T-helper 17 cell (primary cell): ENCODE measurements around the gene TAS2R40. TPM values are rescaled to one million over a fixed set of nuclear protein-coding genes. Genes with fewer than 3 reads are reported as not detected.
A peak's percentile ranks its signal among the peaks of the same experiment; 100 is the strongest.

Experiments
- ATAC-seq: fragments of 150-1000 bp; cut with Tn5 transposase; 2 replicates; pipeline ENCODE4 v1.10.0; 2021; ENCODE audit warnings: mild to moderate bottlenecking, moderate library complexity
- DNase-seq, 3 donors: peaks; one replicate each; pipeline versions ENCODE4 v3.0.0 to v3.0.0-alpha.2; 2020 to 2021
- H3K9me3 ChIP-seq: one replicate; pipeline ENCODE4 v1.7.0; 2013; ENCODE audit warnings: low read length, mild to moderate bottlenecking; ENCODE audit not compliant: control insufficient read depth, poor library complexity, severe bottlenecking
- H3K27ac Mint-ChIP-seq: one replicate; pipeline ENCODE4 v1.8.0; 2022; ENCODE audit warnings: mild to moderate bottlenecking, moderate library complexity, mixed read lengths
- H3K27me3 Mint-ChIP-seq: one replicate; pipeline ENCODE4 v1.8.0; 2022; ENCODE audit warnings: mixed read lengths
- H3K36me3 Mint-ChIP-seq: one replicate; pipeline ENCODE4 v1.8.0; 2022; ENCODE audit warnings: low read depth, mixed read lengths
- H3K4me1 Mint-ChIP-seq: one replicate; pipeline ENCODE4 v1.8.0; 2022; ENCODE audit warnings: mild to moderate bottlenecking, mixed read lengths
- H3K4me3 Mint-ChIP-seq: one replicate; pipeline ENCODE4 v1.8.0; 2022; ENCODE audit warnings: mild to moderate bottlenecking, moderate library complexity, mixed read lengths
- total RNA-seq, 4 donors: library from RNA in 2 of 4; stranded (reverse) in 2 of 4; gene quantifications; one replicate each; pipeline ENCODE4 v1.2.3 and lab custom pipeline; 2022 to 2026

Gene TAS2R40
- total RNA-seq, 2 donors from 2014 or later, result not detected

GRCh38 chr7:143230602-143231457, 9.0 kb downstream of the TAS2R40 start:
- H3K27me3 Mint-ChIP-seq, result peaks cover 13% of the 10 kb centered on the region
- H3K4me1 Mint-ChIP-seq, result peaks cover 3% of the 10 kb centered on the region
- DNase-seq (no peak), ATAC-seq (no peak)
- H3K36me3 Mint-ChIP-seq, result peaks cover 2% of the 10 kb centered on the region
- peaks cover 2% of the 10 kb centered on the region for H3K9me3 ChIP-seq
- no peak overlapping the region for H3K4me3 Mint-ChIP-seq
- no peak overlapping the region for H3K27ac Mint-ChIP-seq

DNA sequence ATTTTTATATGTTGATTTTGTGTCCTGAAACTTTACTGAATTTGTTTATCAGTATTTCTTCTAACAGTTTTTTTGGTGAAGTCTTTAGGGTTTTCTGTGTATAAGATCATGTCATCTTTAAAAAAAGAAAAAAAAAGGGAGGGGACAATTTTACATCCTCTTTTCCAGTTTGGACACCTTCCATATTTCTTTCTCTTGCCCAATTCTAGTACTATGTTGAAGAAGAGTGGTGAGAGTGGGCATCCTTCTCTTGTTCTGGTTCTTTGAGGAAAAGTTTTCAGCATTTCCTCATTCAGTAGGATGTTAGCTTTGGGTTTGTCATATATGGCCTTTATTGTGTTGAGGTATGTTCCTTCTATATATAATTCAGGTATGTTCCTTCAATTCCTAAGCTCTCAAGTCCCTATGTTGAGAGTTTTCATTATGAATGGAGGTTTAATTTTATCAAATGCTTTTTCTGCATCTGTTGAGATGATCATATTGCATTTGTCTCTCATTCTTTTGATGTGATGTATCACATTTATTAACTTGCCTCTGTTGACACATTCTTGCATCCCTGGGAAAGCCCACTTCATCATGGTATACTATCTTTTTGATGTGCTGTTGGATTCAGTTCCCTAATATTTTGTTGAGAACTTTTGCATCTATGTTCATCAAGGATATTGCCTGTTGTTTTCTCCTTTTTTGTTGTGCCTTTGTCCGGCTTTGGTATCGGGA, 12.1 kb downstream of the TAS2R40 start:
- no peak for DNase-seq
- peaks cover 10% of the 10 kb centered on the region for H3K9me3 ChIP-seq
- Mint-ChIP-seq H3K27ac (no peak overlapping the region), H3K36me3 (peaks cover 1% of the 10 kb centered on the region), H3K4me1 (no peaks in the 10 kb centered on the region), H3K4me3 (no peak overlapping the region), H3K27me3 (no peaks in the 10 kb centered on the region)
- ATAC-seq, result no peak

DNA sequence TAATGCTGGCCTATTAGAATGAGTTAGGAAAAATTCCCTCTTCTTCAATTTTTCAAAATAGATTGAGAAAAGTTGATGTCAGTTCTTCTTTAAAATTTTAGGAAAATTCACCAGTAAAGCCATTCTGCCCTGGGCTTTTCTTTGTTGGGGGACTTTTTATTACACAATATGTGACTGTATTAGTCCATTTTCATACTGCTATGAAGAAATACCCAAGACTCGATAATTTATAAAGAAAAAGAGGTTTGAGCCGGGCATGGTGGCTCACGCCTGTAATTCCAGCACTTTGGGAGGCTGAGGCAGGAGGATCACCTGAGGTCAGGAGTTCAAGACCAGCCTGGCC, 12.7 kb downstream of the TAS2R40 start:
- no peak for ATAC-seq
- no peak overlapping the region for H3K27ac Mint-ChIP-seq

GRCh38 chr7:143235561-143235960, 13.7 kb downstream of the TAS2R40 start:
- no peaks in the 10 kb centered on the region for H3K27me3 Mint-ChIP-seq
- no peak for DNase-seq
- peaks cover 2% of the 10 kb centered on the region for H3K36me3 Mint-ChIP-seq

More for the DNA sequence above, 12.7 kb downstream of the TAS2R40 start:
- peaks cover 10% of the 10 kb centered on the region for H3K9me3 ChIP-seq
- no peak for DNase-seq
- Mint-ChIP-seq H3K27me3 (no peaks in the 10 kb centered on the region), H3K4me3 (no peak overlapping the region), H3K4me1 (no peaks in the 10 kb centered on the region), H3K36me3 (peaks cover 2% of the 10 kb centered on the region)

GRCh38 chr7:143236408-143236990, 14.7 kb downstream of the TAS2R40 start:
- no peaks in the 10 kb centered on the region for H3K27me3 Mint-ChIP-seq
- H3K4me3 Mint-ChIP-seq, result no peak overlapping the region
- peaks cover 2% of the 10 kb centered on the region for H3K36me3 Mint-ChIP-seq
- ATAC-seq, result no peak
- no peaks in the 10 kb centered on the region for H3K4me1 Mint-ChIP-seq
- no peak overlapping the region for H3K27ac Mint-ChIP-seq
- DNase-seq, result no peak
- H3K9me3 ChIP-seq, result peaks cover 10% of the 10 kb centered on the region

More at GRCh38 chr7:143235561-143235960, 13.7 kb downstream of the TAS2R40 start:
- Mint-ChIP-seq H3K4me3 (no peak overlapping the region), H3K4me1 (no peaks in the 10 kb centered on the region), H3K27ac (no peak overlapping the region)
- ATAC-seq, result no peak
- H3K9me3 ChIP-seq, result peaks cover 10% of the 10 kb centered on the region

GRCh38 chr7:143237366-143237765, 15.5 kb downstream of the TAS2R40 start:
- H3K27ac Mint-ChIP-seq, result no peak overlapping the region
- H3K4me3 Mint-ChIP-seq, result no peak overlapping the region
- DNase-seq (no peak), ATAC-seq (no peak)
- peaks cover 3% of the 10 kb centered on the region for H3K4me1 Mint-ChIP-seq
- peaks cover 4% of the 10 kb centered on the region for H3K36me3 Mint-ChIP-seq
- no peaks in the 10 kb centered on the region for H3K27me3 Mint-ChIP-seq
- H3K9me3 ChIP-seq, result peaks cover 10% of the 10 kb centered on the region

- H3K9me3 ChIP-seq, result peaks cover 10% of the 10 kb centered on the region
- Mint-ChIP-seq H3K4me3 (no peak overlapping the region), H3K36me3 (peaks cover 4% of the 10 kb centered on the region), H3K27me3 (no peaks in the 10 kb centered on the region), H3K4me1 (peaks cover 5% of the 10 kb centered on the region), H3K27ac (no peak overlapping the region)
- no peak for ATAC-seq
- no peak for DNase-seq
Measured at GRCh38 chr7:143238289-143238980, 16.6 kb downstream of the TAS2R40 start.

GRCh38 chr7:143239813-143240212, 18.0 kb downstream of the TAS2R40 start:
- ATAC-seq (no peak), DNase-seq (no peak)
- no peak overlapping the region for H3K4me3 Mint-ChIP-seq
- peaks cover 4% of the 10 kb centered on the region for H3K36me3 Mint-ChIP-seq
- H3K27ac Mint-ChIP-seq, result no peak overlapping the region
- H3K4me1 Mint-ChIP-seq, result peaks cover 17% of the 10 kb centered on the region
- no peaks in the 10 kb centered on the region for H3K27me3 Mint-ChIP-seq
- H3K9me3 ChIP-seq, result peaks cover 10% of the 10 kb centered on the region

DNA sequence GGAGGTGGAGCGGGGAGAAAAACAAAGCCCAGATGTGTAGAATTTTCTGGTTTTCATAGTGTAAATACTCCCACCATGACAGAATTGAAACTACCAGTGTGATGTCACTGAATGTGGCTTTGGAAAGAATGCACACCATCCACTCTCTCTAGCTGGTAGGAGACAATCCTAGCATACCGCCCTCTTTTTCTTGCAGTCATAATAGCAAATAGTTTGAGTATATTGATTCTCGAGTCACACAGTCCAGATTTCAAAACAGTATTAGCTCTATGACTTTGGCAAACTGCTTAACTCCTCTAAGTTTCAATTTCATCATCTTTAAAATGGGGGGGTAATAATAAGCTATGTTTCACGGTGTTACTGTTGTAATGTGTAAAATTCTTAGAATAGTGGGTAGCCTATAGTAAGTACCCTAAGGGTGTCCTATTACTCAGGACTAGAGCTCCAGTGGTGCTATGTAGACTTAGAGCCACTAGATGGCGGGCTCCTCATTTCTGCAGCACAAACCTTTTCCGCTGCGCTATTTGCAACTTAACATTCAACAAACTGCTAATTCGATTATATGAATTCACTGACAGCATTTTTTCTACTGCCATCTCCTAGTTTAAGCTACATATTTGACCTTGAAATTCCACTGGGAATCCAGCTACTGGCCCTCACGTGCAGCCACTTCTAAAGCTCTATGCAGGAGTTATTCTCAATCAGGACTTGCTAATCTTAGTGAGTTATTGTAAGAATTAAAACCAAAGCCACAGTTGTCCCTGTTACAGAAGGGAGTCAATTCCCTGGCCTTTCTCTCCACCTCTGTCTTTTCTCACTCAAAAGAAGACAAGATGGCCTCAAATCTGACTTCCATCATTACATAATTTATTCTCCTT, 18.7 kb downstream of the TAS2R40 start:
- H3K27ac Mint-ChIP-seq, result no peak overlapping the region
- DNase-seq (peak; percentile 23 to 59 (median 40)), ATAC-seq (peak; percentile 96)
- peaks cover 10% of the 10 kb centered on the region for H3K9me3 ChIP-seq
- H3K4me1 Mint-ChIP-seq, result peaks cover 21% of the 10 kb centered on the region
- peaks cover 4% of the 10 kb centered on the region for H3K36me3 Mint-ChIP-seq
- H3K27me3 Mint-ChIP-seq, result no peaks in the 10 kb centered on the region
- H3K4me3 Mint-ChIP-seq, result no peak overlapping the region

DNA sequence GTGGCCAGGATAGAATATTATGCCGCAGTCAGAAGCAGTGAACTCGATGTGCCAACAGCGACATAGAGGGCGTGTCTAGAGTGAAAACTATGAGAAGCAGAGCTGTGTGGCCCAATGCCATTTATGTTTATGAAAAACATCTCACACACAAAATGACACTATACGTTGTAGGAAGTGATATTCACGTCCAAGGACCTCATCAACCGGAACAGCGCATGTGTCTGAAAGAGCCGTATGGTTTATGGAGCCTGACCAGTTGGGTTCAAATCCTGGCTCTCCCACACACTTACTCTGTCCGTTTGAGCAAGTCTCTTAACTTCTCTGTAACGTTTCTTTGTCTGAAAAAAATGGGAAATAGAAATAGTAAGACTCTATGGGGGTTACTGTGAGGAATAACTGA, 20.5 kb downstream of the TAS2R40 start:
- H3K27me3 Mint-ChIP-seq, result no peaks in the 10 kb centered on the region

GRCh38 chr7:143243111-143243510, 21.3 kb downstream of the TAS2R40 start:
- Mint-ChIP-seq H3K4me3 (no peak overlapping the region), H3K4me1 (peaks cover 33% of the 10 kb centered on the region), H3K27ac (no peak overlapping the region), H3K36me3 (peaks cover 5% of the 10 kb centered on the region), H3K27me3 (no peaks in the 10 kb centered on the region)
- DNase-seq, result no peak
- ATAC-seq, result no peak
- H3K9me3 ChIP-seq, result no peaks in the 10 kb centered on the region

More for the DNA sequence above, 20.5 kb downstream of the TAS2R40 start:
- Mint-ChIP-seq H3K27ac (no peak overlapping the region), H3K36me3 (peaks cover 5% of the 10 kb centered on the region), H3K4me3 (no peak overlapping the region), H3K4me1 (peaks cover 31% of the 10 kb centered on the region)
- H3K9me3 ChIP-seq, result no peaks in the 10 kb centered on the region
- DNase-seq, result no peak
- no peak for ATAC-seq

DNA sequence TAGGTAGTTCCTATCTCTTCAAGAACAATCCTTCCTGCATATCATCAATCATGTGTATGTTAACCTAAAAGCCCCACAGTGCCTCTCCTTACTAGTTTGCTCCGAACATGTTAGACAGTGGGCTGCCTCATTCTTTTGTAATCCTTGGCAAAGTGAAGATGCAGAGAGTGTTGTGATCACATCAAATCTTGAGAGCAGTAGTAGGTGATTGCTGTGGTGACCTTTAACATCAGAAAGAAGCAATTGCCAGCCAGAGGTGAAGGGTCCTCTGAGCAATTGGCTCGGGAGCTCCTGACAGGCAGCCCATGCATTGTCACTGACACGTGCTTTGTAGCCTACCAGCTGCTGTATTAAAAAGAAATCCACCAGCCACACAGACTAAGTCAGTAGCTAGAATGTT, 21.8 kb downstream of the TAS2R40 start:
- no peak for ATAC-seq
- H3K4me1 Mint-ChIP-seq, result peaks cover 35% of the 10 kb centered on the region
- peaks cover 5% of the 10 kb centered on the region for H3K36me3 Mint-ChIP-seq
- no peak for DNase-seq
- no peaks in the 10 kb centered on the region for H3K27me3 Mint-ChIP-seq
- no peak overlapping the region for H3K4me3 Mint-ChIP-seq
- no peaks in the 10 kb centered on the region for H3K9me3 ChIP-seq
- peak overlapping the region; percentile 39 for H3K27ac Mint-ChIP-seq
